NCI-H1105 (cell line): Measurements from ENCODE around the gene NFILZ.
A peak's percentile ranks its signal among the peaks of the same experiment; 100 is the strongest.

Source experiments
- DNase-seq: peaks from one replicate; lab custom pipeline; 2025; lab: John Stamatoyannopoulos, UW

NFILZ gene

GRCh38 chr19:8641908-8642547 lies 11.6 kb downstream of the NFILZ start:
- peak; percentile 5 for DNase-seq

DNA sequence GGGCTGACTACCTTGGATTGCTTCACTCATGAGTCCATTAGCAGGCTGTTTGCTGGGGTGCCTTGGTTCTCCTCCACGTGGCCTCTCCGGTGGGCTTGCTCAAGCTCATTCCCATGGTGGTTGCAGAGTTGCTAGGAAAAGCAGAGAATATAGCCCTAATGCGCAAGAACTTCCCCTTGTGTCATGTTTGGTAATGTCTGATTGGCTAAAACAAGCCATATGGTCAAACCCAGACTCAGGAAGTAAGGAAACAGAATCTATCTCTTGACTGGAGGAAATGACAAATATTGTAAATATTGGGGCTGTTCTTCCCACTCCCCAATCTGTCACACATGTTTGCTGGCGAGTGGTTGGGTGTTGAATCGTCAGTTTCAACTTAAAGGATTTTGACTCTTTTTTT lies 12.1 kb downstream of the NFILZ start:
- DNase-seq: no peak

- DNase-seq: no peak
These were observed 13.6 kb downstream of the NFILZ start for GRCh38 chr19:8643860-8644653.

DNA sequence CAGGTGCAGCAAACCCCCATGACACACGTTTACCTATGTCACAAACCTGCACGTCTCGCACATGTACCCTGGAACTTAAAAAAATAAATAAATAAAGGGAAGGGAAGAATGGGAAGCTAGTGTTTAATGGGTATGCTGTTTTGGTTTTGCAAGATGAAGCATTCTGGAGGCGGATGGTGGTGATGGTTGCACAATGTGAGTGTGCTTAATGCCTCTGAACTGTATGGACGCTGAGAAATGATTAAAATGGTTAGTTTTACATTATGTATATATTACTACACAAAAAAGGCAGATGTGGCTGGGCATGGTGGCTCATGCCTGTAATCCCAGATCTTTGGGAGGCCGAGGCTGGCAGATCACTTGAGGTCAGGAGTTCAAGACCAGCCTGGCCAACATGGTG lies 17.8 kb downstream of the NFILZ start:
- DNase-seq: no peak

GRCh38 chr19:8654591-8655339 lies 24.3 kb downstream of the NFILZ start:
- DNase-seq: peak; percentile 13

DNA sequence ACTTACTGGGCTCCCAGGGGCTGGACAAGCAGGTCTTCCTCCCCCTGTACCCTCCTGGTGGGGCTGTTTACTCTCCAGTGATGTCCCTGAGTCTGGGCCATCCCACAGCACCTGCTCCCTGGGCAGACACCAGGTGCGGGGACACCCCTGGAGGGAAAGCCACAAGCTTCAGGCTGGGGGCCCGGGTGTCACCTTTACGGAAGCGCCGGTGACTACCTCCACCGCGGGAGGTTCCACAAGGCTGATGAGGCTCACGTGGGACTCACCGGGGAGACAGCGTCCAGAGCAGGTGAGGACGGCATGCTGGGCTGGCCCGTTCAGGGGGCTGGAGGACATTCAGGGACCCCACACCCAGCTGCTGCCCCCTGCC lies 24.9 kb downstream of the NFILZ start:
- no peak for DNase-seq

DNA sequence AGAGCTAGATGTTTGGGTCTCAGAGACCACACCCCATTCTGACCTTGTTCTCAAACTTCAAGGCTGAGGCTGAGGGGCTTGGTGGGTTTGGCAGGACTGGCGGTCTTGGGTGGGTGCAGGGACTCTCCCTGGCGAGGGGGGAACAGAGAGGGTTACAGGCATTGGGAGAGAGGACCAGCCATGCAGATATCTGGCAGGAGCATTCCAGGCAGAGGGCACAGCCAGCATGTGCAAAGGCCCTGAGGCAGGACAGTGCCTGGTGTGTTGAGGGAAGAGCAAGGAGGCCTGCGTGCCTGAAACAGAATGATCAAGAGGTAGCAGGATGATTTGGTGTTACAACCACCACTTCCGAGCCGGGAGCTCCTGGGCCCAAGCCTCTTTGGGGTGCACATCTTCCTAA lies 27.4 kb downstream of the NFILZ start:
- no peak for DNase-seq

DNA sequence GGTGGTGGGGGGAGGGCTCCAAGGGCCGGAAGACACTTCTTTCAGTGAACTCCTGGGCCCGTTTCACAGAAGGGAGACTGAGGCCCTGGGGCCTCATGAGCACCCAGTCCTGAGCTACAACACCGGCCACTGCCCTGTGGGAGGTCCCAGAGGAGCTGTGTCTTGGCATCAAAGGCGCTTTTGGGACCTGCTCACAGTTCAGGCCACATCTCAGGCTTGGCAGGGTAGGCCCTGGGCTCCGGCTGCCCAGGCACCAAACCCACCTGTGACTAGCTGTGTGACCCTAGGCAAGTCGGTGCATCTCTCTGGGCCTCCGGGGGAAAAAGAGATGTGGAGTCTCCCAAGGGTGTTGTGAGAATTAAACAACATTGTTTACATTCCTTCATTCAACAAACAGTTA lies 29.5 kb downstream of the NFILZ start:
- DNase-seq: no peak

GRCh38 chr19:8662263-8662662 lies 31.8 kb downstream of the NFILZ start:
- DNase-seq: no peak

DNA sequence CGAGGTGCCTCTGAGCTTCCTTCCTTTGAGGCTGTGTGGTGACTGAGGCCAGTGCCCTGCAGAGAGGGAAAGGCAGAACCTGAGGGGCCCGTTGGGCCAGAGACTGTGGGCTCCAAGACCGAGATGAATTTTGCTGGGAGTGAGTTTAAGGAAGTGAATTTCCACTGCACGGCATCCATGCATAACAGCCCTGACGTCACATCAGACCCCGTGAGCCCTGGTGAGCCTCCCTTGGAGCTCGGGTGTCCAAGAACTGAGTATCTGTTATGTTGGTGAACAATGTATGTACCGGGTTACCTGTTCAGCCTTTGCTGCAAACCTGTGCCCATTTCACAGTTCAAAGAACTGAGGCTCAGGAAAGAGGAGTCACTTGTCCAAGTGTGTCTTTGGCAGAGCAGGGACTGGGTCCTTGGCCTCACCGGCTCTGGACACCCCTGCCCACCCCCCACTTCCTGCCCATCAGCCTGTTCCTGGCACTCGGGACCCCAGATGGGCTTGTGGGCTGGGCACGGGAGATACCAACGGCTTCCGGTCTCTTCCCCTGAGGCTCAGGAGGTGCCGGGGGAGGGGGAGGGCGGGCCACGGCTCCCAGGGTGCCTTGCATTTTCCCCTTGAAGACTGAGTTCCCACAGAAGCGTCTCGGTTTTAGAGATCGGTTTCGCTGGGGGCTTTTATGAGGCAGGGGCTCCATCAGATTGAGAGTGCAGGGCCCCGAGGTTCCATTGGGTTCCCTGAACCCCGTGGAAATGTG lies 33.7 kb downstream of the NFILZ start:
- no peak for DNase-seq

DNA sequence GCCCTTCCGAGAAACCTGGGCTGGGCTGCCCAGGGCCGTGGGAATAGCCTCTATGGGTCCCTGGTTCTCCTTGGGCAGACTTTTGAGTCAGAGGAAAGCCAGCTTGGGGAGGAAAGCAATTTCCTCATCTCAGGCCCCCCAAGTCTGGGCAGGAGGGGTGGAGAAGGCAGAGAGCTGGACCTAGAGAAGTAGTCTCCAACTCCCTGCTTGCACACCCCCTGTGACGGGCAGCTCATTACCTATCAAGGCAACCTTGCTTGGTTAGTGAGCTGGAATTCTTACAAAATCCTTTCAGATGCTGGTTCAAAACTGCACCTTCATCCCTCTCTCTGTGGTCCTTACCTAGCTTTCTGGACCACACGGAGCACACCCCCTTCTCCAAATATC lies 34.2 kb downstream of the NFILZ start:
- no peak for DNase-seq

DNA sequence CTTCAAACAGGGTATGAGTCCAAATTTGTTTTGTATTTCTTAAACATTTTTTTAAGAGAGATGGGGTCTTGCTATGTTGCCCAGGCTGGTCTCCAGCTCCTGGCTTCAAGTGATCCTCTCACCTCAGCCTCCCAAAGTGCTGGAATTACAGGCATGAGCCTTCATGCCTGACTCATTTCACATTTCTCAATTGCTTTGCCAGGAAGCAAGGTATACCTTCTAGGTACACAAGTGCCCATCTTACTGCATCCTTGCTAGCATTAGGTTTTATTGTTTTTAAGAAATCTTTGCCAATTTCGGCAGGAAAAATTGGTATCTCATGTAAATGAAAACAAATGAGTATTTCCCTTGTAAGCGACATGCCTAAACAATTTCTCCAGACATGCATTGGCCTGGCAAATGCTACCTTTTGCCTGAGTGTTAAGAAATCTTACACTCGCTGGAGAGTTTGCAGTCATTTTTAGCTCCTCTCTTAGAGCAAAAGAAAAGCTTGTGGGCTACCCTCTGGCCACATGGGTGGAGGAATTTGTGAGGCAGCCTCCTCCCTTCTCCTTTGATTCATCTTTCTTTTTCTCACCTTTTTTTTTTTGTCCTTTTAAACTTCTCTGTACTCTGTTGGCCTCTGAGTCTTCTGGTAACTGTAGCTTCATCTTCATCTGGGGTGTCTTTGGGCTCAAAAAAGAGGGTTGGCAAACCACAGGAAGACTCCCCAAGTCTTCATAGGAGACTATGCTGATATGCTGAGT lies 35.2 kb downstream of the NFILZ start:
- no peak for DNase-seq

GRCh38 chr19:8666814-8667405 lies 36.5 kb downstream of the NFILZ start:
- DNase-seq: no peak

- no peak for DNase-seq
These were observed 43.0 kb downstream of the NFILZ start for GRCh38 chr19:8673276-8673891.

- DNase-seq: no peak
These were observed 44.6 kb downstream of the NFILZ start for GRCh38 chr19:8675066-8675465.

DNA sequence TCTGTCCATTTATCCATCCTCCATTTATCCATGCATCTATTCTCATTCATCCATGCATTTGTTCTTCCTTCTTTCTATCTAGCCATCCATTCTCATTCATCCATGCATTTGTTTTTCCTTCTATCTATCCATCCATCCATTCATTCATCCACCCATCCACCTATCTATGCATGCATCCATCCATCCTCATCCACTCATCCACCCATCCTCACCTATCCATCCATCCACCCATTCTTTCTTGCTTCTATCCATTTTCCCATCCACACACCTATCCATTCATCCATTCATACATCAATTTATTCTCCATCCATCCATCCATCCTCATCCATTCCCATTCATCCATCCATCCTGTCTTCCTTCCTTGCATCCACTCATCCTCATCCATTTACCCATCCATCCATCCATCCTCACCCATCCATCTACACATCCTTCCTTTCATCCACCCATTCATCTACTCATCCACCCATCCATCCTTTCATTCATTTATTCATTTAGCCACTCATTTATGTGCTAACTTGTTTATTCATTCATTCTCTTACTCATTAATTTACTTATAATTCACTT lies 47.9 kb downstream of the NFILZ start:
- no peak for DNase-seq
